ENCODE data around the gene SLC10A7.

The SLC10A7 gene

DNA sequence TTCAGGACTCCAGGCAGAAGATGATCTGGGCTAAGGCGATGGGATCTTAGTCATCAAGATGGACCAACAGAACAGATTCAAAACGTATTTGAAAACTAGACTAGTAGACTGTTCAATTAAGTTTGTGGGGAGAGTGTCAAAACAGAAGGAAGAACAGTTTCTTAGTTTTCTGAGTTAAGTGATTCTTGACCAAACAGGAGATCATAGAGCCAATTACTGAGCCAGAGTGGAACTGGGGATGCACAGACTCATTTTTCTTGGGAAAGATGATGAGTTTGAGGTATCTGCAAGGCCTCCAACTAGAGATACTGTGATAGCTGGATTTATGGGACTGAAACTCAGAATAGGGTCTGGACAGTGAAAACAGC is 187.9 kb downstream of the SLC10A7 start:
- H4K20me1 ChIP-seq (ENCODE audit: low read depth, low read length) = no peaks in the 10 kb centered on the region
- no peaks in the 10 kb centered on the region for H3K79me2 ChIP-seq (ENCODE audit: insufficient read depth, low read length)
- no peaks in the 10 kb centered on the region for H3K9me2 ChIP-seq (replicated peaks; ENCODE audit: insufficient read depth, low read length)
- peak overlapping the region; percentile 6 for H3K4me2 ChIP-seq (ENCODE audit: low read depth, low read length, poor library complexity, severe bottlenecking)
- H3F3A ChIP-seq (ENCODE audit: insufficient read depth) = no peaks in the 10 kb centered on the region
- TF ChIP-seq EZH2phosphoT487 (conservative IDR thresholded peaks at IDR 0.05; ENCODE audit: low read length) = no peak
- TF ChIP-seq, protein P1, sequence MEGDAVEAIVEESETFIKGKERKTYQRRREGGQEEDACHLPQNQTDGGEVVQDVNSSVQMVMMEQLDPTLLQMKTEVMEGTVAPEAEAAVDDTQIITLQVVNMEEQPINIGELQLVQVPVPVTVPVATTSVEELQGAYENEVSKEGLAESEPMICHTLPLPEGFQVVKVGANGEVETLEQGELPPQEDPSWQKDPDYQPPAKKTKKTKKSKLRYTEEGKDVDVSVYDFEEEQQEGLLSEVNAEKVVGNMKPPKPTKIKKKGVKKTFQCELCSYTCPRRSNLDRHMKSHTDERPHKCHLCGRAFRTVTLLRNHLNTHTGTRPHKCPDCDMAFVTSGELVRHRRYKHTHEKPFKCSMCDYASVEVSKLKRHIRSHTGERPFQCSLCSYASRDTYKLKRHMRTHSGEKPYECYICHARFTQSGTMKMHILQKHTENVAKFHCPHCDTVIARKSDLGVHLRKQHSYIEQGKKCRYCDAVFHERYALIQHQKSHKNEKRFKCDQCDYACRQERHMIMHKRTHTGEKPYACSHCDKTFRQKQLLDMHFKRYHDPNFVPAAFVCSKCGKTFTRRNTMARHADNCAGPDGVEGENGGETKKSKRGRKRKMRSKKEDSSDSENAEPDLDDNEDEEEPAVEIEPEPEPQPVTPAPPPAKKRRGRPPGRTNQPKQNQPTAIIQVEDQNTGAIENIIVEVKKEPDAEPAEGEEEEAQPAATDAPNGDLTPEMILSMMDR (IDR thresholded peaks at IDR 0.05; ENCODE audit: insufficient read depth, low read length, poor library complexity, severe bottlenecking) = no peak
- no peak overlapping the region for H2AFZ ChIP-seq (ENCODE audit: low read depth, low read length, severe bottlenecking)
- no peaks in the 10 kb centered on the region for H3K9me3 ChIP-seq (ENCODE audit: insufficient read depth, low read length)
- H3K4me3 ChIP-seq (ENCODE audit: insufficient read depth, low read length, poor library complexity, severe bottlenecking) = no peak overlapping the region
- H3K27ac ChIP-seq (ENCODE audit: low read depth, low read length) = no peak overlapping the region
- H3K36me3 ChIP-seq (ENCODE audit: low read length) = no peaks in the 10 kb centered on the region
- H3K27me3 ChIP-seq (ENCODE audit: low read length) = no peaks in the 10 kb centered on the region
- no peak overlapping the region for H3K9ac ChIP-seq (ENCODE audit: low read length)

DNA sequence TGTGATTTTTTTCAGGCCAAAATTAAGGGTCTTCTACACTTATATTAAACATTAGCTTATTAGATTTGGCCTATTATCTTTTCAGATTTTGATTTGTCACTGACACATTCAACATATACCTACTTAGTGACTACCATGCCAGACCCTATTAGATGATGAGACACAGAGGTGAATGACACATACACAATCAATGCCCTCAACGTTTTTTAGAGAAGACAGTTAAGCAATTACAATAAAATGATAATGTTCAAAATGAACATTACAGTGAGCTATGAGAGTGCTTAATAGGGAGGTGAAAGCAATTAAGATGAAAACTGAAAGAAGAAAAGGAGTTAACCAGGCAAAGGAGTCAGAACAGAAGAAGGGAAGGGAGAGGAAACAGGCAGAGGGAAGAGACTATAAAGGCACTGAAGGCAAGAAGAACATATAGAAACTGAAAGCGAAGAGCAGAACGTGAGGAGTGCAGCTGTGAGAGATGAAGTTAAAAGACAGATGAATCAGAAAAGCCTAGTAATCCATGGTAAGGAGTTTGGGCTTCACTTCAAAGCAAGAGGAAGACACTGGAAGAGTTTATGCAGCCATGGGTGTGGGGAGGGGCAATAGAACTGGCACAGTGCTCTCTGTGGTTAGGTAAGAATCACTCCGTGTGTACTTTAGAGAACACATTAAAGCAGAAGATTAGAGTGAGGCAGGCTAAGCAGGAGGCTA is 188.4 kb downstream of the SLC10A7 start:
- H2AFZ ChIP-seq (ENCODE audit: low read depth, low read length, severe bottlenecking) = no peak overlapping the region
- H3K36me3 ChIP-seq (ENCODE audit: low read length) = no peaks in the 10 kb centered on the region
- H3K9ac ChIP-seq (ENCODE audit: low read length) = no peak overlapping the region
- peak overlapping the region; percentile 6 for H3K4me2 ChIP-seq (ENCODE audit: low read depth, low read length, poor library complexity, severe bottlenecking)
- no peaks in the 10 kb centered on the region for H3K27me3 ChIP-seq (ENCODE audit: low read length)
- TF ChIP-seq EZH2phosphoT487 (conservative IDR thresholded peaks at IDR 0.05; ENCODE audit: low read length) = no peak
- TF ChIP-seq, protein P1 (IDR thresholded peaks at IDR 0.05; ENCODE audit: insufficient read depth, low read length, poor library complexity, severe bottlenecking) = no peak
- no peaks in the 10 kb centered on the region for H3F3A ChIP-seq (ENCODE audit: insufficient read depth)
- H3K9me2 ChIP-seq (replicated peaks; ENCODE audit: insufficient read depth, low read length) = no peaks in the 10 kb centered on the region
- H4K20me1 ChIP-seq (ENCODE audit: low read depth, low read length) = no peaks in the 10 kb centered on the region
- H3K79me2 ChIP-seq (ENCODE audit: insufficient read depth, low read length) = no peaks in the 10 kb centered on the region
- no peak overlapping the region for H3K27ac ChIP-seq (ENCODE audit: low read depth, low read length)
- H3K4me3 ChIP-seq (ENCODE audit: insufficient read depth, low read length, poor library complexity, severe bottlenecking) = no peak overlapping the region
- H3K9me3 ChIP-seq (ENCODE audit: insufficient read depth, low read length) = no peaks in the 10 kb centered on the region

DNA sequence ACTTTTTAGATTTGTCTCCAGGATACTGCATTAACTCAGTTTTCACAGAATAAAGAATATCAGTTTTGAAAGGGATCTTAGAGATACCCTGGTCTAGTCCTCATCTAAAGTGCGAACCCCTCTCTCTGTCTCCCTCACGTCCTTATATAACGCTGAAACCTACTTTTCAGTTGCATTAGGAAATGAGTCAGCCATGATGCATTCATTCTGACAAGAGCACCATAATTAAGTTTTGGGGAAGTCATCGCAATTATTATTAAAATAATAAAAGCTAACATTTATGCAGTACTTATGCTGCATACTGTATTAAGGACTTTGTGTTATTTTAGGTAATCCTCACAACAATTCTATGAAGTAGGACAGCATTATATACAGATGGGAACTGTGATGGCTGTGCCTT is 191.3 kb downstream of the SLC10A7 start:
- Histone ChIP-seq H3K4me3 (ENCODE audit: insufficient read depth, low read length, poor library complexity, severe bottlenecking) (no peak overlapping the region), H3K9ac (ENCODE audit: low read length) (no peak overlapping the region), H3K9me2 (replicated peaks; ENCODE audit: insufficient read depth, low read length) (no peaks in the 10 kb centered on the region), H3K4me2 (ENCODE audit: low read depth, low read length, poor library complexity, severe bottlenecking) (no peak overlapping the region), H3K36me3 (ENCODE audit: low read length) (no peaks in the 10 kb centered on the region), H3K79me2 (ENCODE audit: insufficient read depth, low read length) (no peaks in the 10 kb centered on the region), H3F3A (ENCODE audit: insufficient read depth) (no peaks in the 10 kb centered on the region), H3K27ac (ENCODE audit: low read depth, low read length) (no peak overlapping the region), H4K20me1 (ENCODE audit: low read depth, low read length) (no peaks in the 10 kb centered on the region), H3K9me3 (ENCODE audit: insufficient read depth, low read length) (no peaks in the 10 kb centered on the region), H3K27me3 (ENCODE audit: low read length) (no peaks in the 10 kb centered on the region), H2AFZ (ENCODE audit: low read depth, low read length, severe bottlenecking) (no peak overlapping the region)
- no peak for TF ChIP-seq EZH2phosphoT487 (conservative IDR thresholded peaks at IDR 0.05; ENCODE audit: low read length)
- TF ChIP-seq, protein P1 (IDR thresholded peaks at IDR 0.05; ENCODE audit: insufficient read depth, low read length, poor library complexity, severe bottlenecking) = no peak

Measured in SU-DHL-6 (cell line).